SK-N-SH (cell line): Measurements from ENCODE around the gene RUFY3.
"Not testable (repeated sequence)": the region's sequence is repeated elsewhere in the genome, so short reads cannot be mapped to it uniquely, and the experiment has no call there.

ENCODE experiments used
- EZH2phosphoT487 ChIP-seq: fragments of 200-600 bp; sonication (generic); IDR thresholded peaks from 2 replicates; pipeline ENCODE4 v1.6.1; 2017; ENCODE audit warnings: low read depth, mixed run types, mild to moderate bottlenecking, antibody characterized with exemption, moderate library complexity, borderline replicate concordance
- NFIC ChIP-seq: IDR thresholded peaks from 2 replicates; pipeline ENCODE4 v1.4.0; 2012; ENCODE audit warnings: borderline replicate concordance
- NRF1 ChIP-seq: IDR thresholded peaks from 2 replicates; pipeline ENCODE4 v1.6.1; 2012; ENCODE audit warnings: low read depth, mild to moderate bottlenecking, low read length
- POLR2AphosphoS5 ChIP-seq: IDR thresholded peaks from 2 replicates; pipeline ENCODE4 v1.6.1; 2012; ENCODE audit warnings: low read depth, low read length
- RAD21 ChIP-seq: IDR thresholded peaks from 2 replicates; pipeline ENCODE4 v1.6.1; 2012; ENCODE audit warnings: mild to moderate bottlenecking, low read length
- RCOR1 ChIP-seq: fragments of 150-350 bp; IDR thresholded peaks from 2 replicates; pipeline ENCODE4 v1.6.1; 2017; ENCODE audit warnings: antibody characterized with exemption, low read length
- SIN3A ChIP-seq: IDR thresholded peaks from 2 replicates; pipeline ENCODE4 v1.6.1; 2012; ENCODE audit warnings: low read depth, mild to moderate bottlenecking, low read length, moderate library complexity, borderline replicate concordance
- SMC3 ChIP-seq: IDR thresholded peaks from 2 replicates; pipeline ENCODE4 v1.6.1; 2012; ENCODE audit warnings: low read depth, low read length, improper control_type of control experiment
- TAF1 ChIP-seq: IDR thresholded peaks from 2 replicates; pipeline ENCODE4 v1.6.1; 2012; ENCODE audit warnings: low read depth, mild to moderate bottlenecking, low read length, moderate library complexity, borderline replicate concordance
- TF ChIP-seq, protein P1 (sequence below): fragments of 200-600 bp; sonication (generic); IDR thresholded peaks from 2 replicates; pipeline ENCODE4 v1.6.1; 2017; ENCODE audit warnings: antibody characterized with exemption, mild to moderate bottlenecking, moderate library complexity
- TF ChIP-seq, protein P2 (sequence below): IDR thresholded peaks from 2 replicates; pipeline ENCODE4 v1.6.1; 2012; ENCODE audit warnings: mild to moderate bottlenecking, low read depth, low read length, moderate library complexity

GRCh38 chr4:70702592-70702991, 19.2 kb upstream of the RUFY3 start:
- TF ChIP-seq, protein P1, sequence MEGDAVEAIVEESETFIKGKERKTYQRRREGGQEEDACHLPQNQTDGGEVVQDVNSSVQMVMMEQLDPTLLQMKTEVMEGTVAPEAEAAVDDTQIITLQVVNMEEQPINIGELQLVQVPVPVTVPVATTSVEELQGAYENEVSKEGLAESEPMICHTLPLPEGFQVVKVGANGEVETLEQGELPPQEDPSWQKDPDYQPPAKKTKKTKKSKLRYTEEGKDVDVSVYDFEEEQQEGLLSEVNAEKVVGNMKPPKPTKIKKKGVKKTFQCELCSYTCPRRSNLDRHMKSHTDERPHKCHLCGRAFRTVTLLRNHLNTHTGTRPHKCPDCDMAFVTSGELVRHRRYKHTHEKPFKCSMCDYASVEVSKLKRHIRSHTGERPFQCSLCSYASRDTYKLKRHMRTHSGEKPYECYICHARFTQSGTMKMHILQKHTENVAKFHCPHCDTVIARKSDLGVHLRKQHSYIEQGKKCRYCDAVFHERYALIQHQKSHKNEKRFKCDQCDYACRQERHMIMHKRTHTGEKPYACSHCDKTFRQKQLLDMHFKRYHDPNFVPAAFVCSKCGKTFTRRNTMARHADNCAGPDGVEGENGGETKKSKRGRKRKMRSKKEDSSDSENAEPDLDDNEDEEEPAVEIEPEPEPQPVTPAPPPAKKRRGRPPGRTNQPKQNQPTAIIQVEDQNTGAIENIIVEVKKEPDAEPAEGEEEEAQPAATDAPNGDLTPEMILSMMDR, result not testable (repeated sequence)
- not testable (repeated sequence) for TF ChIP-seq POLR2AphosphoS5, NFIC, TAF1, EZH2phosphoT487, SIN3A, SMC3, NRF1, RCOR1, RAD21
- TF ChIP-seq, protein P2, sequence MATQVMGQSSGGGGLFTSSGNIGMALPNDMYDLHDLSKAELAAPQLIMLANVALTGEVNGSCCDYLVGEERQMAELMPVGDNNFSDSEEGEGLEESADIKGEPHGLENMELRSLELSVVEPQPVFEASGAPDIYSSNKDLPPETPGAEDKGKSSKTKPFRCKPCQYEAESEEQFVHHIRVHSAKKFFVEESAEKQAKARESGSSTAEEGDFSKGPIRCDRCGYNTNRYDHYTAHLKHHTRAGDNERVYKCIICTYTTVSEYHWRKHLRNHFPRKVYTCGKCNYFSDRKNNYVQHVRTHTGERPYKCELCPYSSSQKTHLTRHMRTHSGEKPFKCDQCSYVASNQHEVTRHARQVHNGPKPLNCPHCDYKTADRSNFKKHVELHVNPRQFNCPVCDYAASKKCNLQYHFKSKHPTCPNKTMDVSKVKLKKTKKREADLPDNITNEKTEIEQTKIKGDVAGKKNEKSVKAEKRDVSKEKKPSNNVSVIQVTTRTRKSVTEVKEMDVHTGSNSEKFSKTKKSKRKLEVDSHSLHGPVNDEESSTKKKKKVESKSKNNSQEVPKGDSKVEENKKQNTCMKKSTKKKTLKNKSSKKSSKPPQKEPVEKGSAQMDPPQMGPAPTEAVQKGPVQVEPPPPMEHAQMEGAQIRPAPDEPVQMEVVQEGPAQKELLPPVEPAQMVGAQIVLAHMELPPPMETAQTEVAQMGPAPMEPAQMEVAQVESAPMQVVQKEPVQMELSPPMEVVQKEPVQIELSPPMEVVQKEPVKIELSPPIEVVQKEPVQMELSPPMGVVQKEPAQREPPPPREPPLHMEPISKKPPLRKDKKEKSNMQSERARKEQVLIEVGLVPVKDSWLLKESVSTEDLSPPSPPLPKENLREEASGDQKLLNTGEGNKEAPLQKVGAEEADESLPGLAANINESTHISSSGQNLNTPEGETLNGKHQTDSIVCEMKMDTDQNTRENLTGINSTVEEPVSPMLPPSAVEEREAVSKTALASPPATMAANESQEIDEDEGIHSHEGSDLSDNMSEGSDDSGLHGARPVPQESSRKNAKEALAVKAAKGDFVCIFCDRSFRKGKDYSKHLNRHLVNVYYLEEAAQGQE, result not testable (repeated sequence)
